Right renal cortex interstitium (tissue), 3 donors: Measurements from ENCODE around the gene ZBED1. TPM values are rescaled to one million over a fixed set of nuclear protein-coding genes. Genes with fewer than 3 reads are reported as not detected.
A peak's percentile ranks its signal among the peaks of the same experiment; 100 is the strongest.
"Not testable (repeated sequence)": the region's sequence is repeated elsewhere in the genome, so short reads cannot be mapped to it uniquely, and the experiment has no call there.

Source experiments
- DNase-seq, 3 donors: peaks; one replicate each; pipeline ENCODE4 v3.0.0-alpha.2; 2013; ENCODE audit warnings: low read depth in 3 of 3, low spot score in 2 of 3
- polyA plus RNA-seq, 3 donors: library from polyadenylated mRNA; unstranded; fragments of 120-200 nt; gene quantifications; one replicate each; pipeline ENCODE4 v1.2.1, GENCODE V29; 2013; ENCODE audit not compliant: insufficient read length in 3 of 3

The ZBED1 gene
- polyA plus RNA-seq, 3 donors, result 41.5 to 45.9 (median 44.4) TPM

GRCh38 chrX:2498781-2499302, 1.9 kb downstream of the ZBED1 start:
- DNase-seq, result peak in 1 of 3 donors; percentile 32

GRCh38 chrX:2497961-2498780, 2.6 kb downstream of the ZBED1 start:
- peak in 1 of 3 donors; percentile 30 for DNase-seq

- no peak for DNase-seq
These were observed 5.2 kb downstream of the ZBED1 start for GRCh38 chrX:2495595-2495994.

GRCh38 chrX:2492531-2493218, 8.1 kb downstream of the ZBED1 start:
- DNase-seq, result no peak

- no peak for DNase-seq
These were observed 10.1 kb downstream of the ZBED1 start for GRCh38 chrX:2490634-2491033.

- no peak for DNase-seq
These were observed 11.0 kb downstream of the ZBED1 start for GRCh38 chrX:2489446-2490445.

GRCh38 chrX:2488621-2489285, 12.0 kb downstream of the ZBED1 start:
- DNase-seq, result no peak

- DNase-seq, result no peak
These were observed 13.4 kb downstream of the ZBED1 start for GRCh38 chrX:2487366-2487765.

- DNase-seq, result no peak
These were observed 14.2 kb downstream of the ZBED1 start for GRCh38 chrX:2486476-2487133.

- DNase-seq, result no peak
These were observed 14.9 kb downstream of the ZBED1 start for GRCh38 chrX:2485789-2486345.

- no peak for DNase-seq
These were observed 15.8 kb downstream of the ZBED1 start for GRCh38 chrX:2484721-2485648.

- DNase-seq, result no peak
These were observed 16.5 kb downstream of the ZBED1 start for GRCh38 chrX:2484256-2484655.

GRCh38 chrX:2483398-2484060, 17.2 kb downstream of the ZBED1 start:
- DNase-seq, result no peak

- not testable (repeated sequence) for DNase-seq
These were observed 19.2 kb downstream of the ZBED1 start for GRCh38 chrX:2481597-2481996.

GRCh38 chrX:2479982-2480381, 20.8 kb downstream of the ZBED1 start:
- DNase-seq, result not testable (repeated sequence)

GRCh38 chrX:2479420-2479780, 21.4 kb downstream of the ZBED1 start:
- no peak for DNase-seq

GRCh38 chrX:2478546-2479419, 22.0 kb downstream of the ZBED1 start:
- DNase-seq, result no peak
